ENCODE data around the gene OSBPL2. TPM values are rescaled to one million over a fixed set of nuclear protein-coding genes. Genes with fewer than 3 reads are reported as not detected.

OSBPL2 gene
- 28.4 and 35.7 TPM in 2 replicates for total RNA-seq (ENCODE audit: low replicate concordance)

- Mint-ChIP-seq H3K27me3 (ENCODE audit: insufficient read depth, low read depth) (peaks cover 4% of the 10 kb centered on the region), H3K9me3 (no peaks in the 10 kb centered on the region), H3K27ac (peak within 1 kb of the TSS; percentile 96), H3K4me1 (peaks cover 48% of the 10 kb centered on the region), H3K4me3 (peak within 1 kb of the TSS; percentile 92), H3K36me3 (peaks cover 8% of the 10 kb centered on the region)
- H3K27me3 ChIP-seq: no peaks in the 10 kb centered on the region
- H3K4me1 ChIP-seq: peaks cover 23% of the 10 kb centered on the region
- peak within 1 kb of the TSS; percentile 98 for H3K4me2 ChIP-seq
- H3F3A ChIP-seq (ENCODE audit: low read depth): peaks cover 12% of the 10 kb centered on the region
- H3K79me2 ChIP-seq (ENCODE audit: low read depth): peaks cover 44% of the 10 kb centered on the region
- TF ChIP-seq CTCF (IDR thresholded peaks at IDR 0.05) (no peak), EZH2phosphoT487 (IDR thresholded peaks at IDR 0.05) (no peak), EZH2 (IDR thresholded peaks at IDR 0.05) (no peak)
- no peaks in the 10 kb centered on the region for H3K9me3 ChIP-seq (ENCODE audit: low read depth)
- peak; percentile 99 for DNase-seq (ENCODE audit: low spot score)
- H4K20me1 ChIP-seq (ENCODE audit: low read depth): peaks cover 44% of the 10 kb centered on the region
- H3K36me3 ChIP-seq: no peaks in the 10 kb centered on the region
- H3K27ac ChIP-seq: no peak within 1 kb of the TSS
- no peak within 1 kb of the TSS for H2AFZ ChIP-seq (replicated peaks)
- peak within 1 kb of the TSS; percentile 76 for H3K9ac ChIP-seq
- H3K4me3 ChIP-seq: peak within 1 kb of the TSS; percentile 90
These were observed at the start of gene OSBPL2 for GRCh38 chr20:62237801-62238568. OSBPL2 (plus strand) TSS chr20:62238521; CDS start chr20:62256185, 17,664 bp downstream.

GRCh38 chr20:62190639-62191411 is 47.5 kb upstream of the OSBPL2 start:
- H3K36me3 ChIP-seq: no peaks in the 10 kb centered on the region
- Mint-ChIP-seq H3K27ac (no peak overlapping the region), H3K36me3 (peaks cover 6% of the 10 kb centered on the region)

More at GRCh38 chr20:62190639-62191411, 47.5 kb upstream of the OSBPL2 start:
- H3K9me3 Mint-ChIP-seq: no peaks in the 10 kb centered on the region
- peaks cover 28% of the 10 kb centered on the region for H3K79me2 ChIP-seq (ENCODE audit: low read depth)
- H3K27me3 ChIP-seq: no peaks in the 10 kb centered on the region
- H3K27me3 Mint-ChIP-seq (ENCODE audit: insufficient read depth, low read depth): no peaks in the 10 kb centered on the region
- H3K4me2 ChIP-seq: no peak overlapping the region
- H3F3A ChIP-seq (ENCODE audit: low read depth): no peaks in the 10 kb centered on the region
- H2AFZ ChIP-seq (replicated peaks): no peak overlapping the region
- no peaks in the 10 kb centered on the region for H3K9me3 ChIP-seq (ENCODE audit: low read depth)
- no peak for DNase-seq (ENCODE audit: low spot score)
- H3K4me1 Mint-ChIP-seq: no peaks in the 10 kb centered on the region
- no peak for TF ChIP-seq CTCF (IDR thresholded peaks at IDR 0.05)
- no peak for TF ChIP-seq EZH2phosphoT487 (IDR thresholded peaks at IDR 0.05)
- no peak for TF ChIP-seq EZH2 (IDR thresholded peaks at IDR 0.05)
- no peak overlapping the region for H3K27ac ChIP-seq
- peaks cover 5% of the 10 kb centered on the region for H4K20me1 ChIP-seq (ENCODE audit: low read depth)
- H3K9ac ChIP-seq: peak overlapping the region; percentile 49
- no peak overlapping the region for H3K4me3 Mint-ChIP-seq
- H3K4me1 ChIP-seq: no peaks in the 10 kb centered on the region
- H3K4me3 ChIP-seq: no peak overlapping the region

All from neural progenitor cell (in vitro differentiated cells).